ENCODE data around the gene FOXO6.

The FOXO6 gene

GRCh38 chr1:41404308-41404761 lies 43.1 kb downstream of the FOXO6 start:
- TF ChIP-seq CTCF (IDR thresholded peaks at IDR 0.05; ENCODE audit: control extremely low read depth, extremely low read depth, low read depth, missing control alignments): no peak
- no peak for DNase-seq (ENCODE audit: extremely low spot score)
- ChIA-PET CTCF (interaction anchor here (0.8 kb wide), 1 partner anchor 13 kb away, joined by 3 read pairs; no protein-coding TSS in a partner anchor), POLR2A (no interaction called here)

DNA sequence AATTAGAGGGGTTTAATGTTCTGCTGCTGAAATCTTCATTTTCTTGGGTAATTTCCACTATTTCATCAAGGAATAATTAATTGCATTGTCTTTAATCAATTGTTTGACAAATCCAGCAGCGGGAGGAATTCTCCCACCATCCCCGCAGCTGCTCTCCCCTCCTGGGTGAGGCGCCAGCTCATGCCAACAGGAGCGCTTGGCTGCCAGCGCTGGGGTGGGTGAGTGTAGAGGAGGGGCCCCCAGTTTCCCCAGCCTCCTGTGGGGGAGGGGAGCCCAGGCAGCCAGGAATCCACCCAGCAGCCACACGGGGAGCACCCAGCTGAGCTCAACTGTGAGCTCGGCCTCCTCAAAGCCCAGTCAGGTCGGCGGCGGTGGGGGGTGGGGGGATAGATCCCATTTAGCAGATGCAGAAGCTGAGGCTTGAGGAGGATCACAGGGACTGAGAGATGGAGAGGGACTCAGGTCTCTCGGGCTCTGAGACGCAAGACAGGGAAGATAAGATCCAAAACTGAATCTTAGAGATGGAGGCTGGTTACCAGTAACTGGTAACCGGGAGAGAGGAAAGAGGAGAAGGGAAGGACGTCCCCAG lies 46.5 kb downstream of the FOXO6 start:
- no peak for DNase-seq (ENCODE audit: extremely low spot score)
- POLR2A ChIA-PET: no interaction called here
- CTCF ChIA-PET: interaction anchor here (1.2 to 2.0 kb wide), 2 partner anchors 10 to 63 kb away, joined by 3 to 9 read pairs; no protein-coding TSS in a partner anchor
- no peak for TF ChIP-seq CTCF (IDR thresholded peaks at IDR 0.05; ENCODE audit: control extremely low read depth, extremely low read depth, low read depth, missing control alignments)

GRCh38 chr1:41408691-41409090 lies 47.5 kb downstream of the FOXO6 start:
- no peak for DNase-seq (ENCODE audit: extremely low spot score)
- TF ChIP-seq CTCF (IDR thresholded peaks at IDR 0.05; ENCODE audit: control extremely low read depth, extremely low read depth, low read depth, missing control alignments): no peak
- ChIA-PET CTCF (interaction anchor here (1.5 to 2.7 kb wide), 2 partner anchors 86 to 140 kb away, joined by 3 to 7 read pairs; no protein-coding TSS in a partner anchor), POLR2A (no interaction called here)

DNA sequence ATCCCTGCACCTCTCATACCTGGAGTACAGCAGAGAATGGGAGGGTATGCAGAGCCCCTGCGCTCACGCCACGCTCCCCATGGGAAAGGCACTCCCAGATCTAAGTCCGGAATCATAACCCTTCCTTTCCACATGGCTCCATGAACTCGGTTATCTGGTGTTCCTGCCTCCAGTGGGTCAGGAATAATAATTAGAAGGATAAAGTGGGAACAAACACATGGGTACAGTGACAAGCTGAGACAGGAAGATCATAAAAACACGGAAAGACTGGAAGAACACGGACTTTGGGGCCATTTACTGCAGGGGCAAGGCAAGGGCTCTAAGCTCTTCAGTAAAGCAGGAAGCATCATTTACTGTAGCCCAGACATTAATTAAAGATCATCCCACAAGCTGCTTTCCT lies 48.6 kb downstream of the FOXO6 start:
- no peak for DNase-seq (ENCODE audit: extremely low spot score)
- ChIA-PET POLR2A (no interaction called here), CTCF (interaction anchor here (1.5 to 2.7 kb wide), 2 partner anchors 87 to 141 kb away, joined by 3 to 7 read pairs; no protein-coding TSS in a partner anchor)
- no peak for TF ChIP-seq CTCF (IDR thresholded peaks at IDR 0.05; ENCODE audit: control extremely low read depth, extremely low read depth, low read depth, missing control alignments)

DNA sequence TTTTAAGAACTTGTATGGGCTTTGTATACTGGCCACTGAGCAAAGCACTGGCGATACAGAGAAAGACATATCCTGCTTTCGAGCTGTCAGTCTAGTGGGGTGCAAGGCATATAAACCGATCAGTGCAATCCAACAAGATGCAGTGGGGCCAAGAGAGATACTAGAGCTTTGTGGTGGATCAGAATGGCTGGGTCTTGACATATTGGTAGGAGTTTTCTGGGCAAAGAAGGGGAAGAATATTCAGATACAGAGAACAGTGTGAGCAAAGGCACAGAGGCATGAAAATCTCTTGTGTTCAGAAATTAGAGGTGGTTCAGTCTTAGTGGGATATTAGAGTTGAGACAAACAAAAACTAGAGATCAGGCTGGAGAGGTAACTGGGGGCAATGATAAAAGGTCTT lies 49.2 kb downstream of the FOXO6 start:
- no peak for TF ChIP-seq CTCF (IDR thresholded peaks at IDR 0.05; ENCODE audit: control extremely low read depth, extremely low read depth, low read depth, missing control alignments)
- DNase-seq (ENCODE audit: extremely low spot score): no peak
- POLR2A ChIA-PET: no interaction called here
- CTCF ChIA-PET: interaction anchor here (1.5 to 2.7 kb wide), 2 partner anchors 88 to 141 kb away, joined by 3 to 7 read pairs; no protein-coding TSS in a partner anchor

DNA sequence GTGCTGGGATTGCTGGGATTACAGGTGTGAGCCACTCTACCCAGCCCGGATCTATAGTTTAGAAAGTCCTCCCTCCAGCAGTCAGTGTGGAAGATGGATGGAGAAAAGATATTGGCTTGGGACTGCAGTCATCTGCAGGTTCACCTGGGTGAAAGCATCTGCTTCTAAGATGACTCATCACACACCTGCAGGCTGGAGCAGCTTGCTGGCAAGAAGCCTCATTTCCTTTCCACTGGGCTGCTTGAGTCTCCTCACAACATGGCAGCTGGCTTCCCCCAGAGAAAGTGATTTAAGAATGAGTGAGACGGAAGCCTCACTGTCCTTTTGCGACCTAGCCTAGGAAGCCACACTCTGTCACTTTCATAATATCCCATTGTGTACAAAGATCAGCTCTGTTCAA lies 50.0 kb downstream of the FOXO6 start:
- TF ChIP-seq CTCF (IDR thresholded peaks at IDR 0.05; ENCODE audit: control extremely low read depth, extremely low read depth, low read depth, missing control alignments): no peak
- POLR2A ChIA-PET: no interaction called here

More for the DNA sequence above, 50.0 kb downstream of the FOXO6 start:
- DNase-seq (ENCODE audit: extremely low spot score): no peak
- CTCF ChIA-PET: interaction anchor here (2.7 kb wide), 1 partner anchor 89 kb away, joined by 7 read pairs; no protein-coding TSS in a partner anchor
